Peyer's patch (tissue), 4 donors: ENCODE data around the gene ALG11. TPM values are rescaled to one million over a fixed set of nuclear protein-coding genes. Genes with fewer than 3 reads are reported as not detected.

Source experiments
- DNase-seq, 3 donors: peaks; one replicate each; pipeline ENCODE4 v3.0.0-alpha.2; 2017 to 2019
- H3K27ac ChIP-seq, 4 donors: fragments of 200-600 bp; sonication (generic); one replicate each; pipeline ENCODE4 v1.5.1; 2016 to 2019
- H3K27me3 ChIP-seq, 2 donors: fragments of 200-600 bp; sonication (generic); one replicate each; pipeline ENCODE4 v1.5.1; 2019
- H3K36me3 ChIP-seq, 3 donors: fragments of 200-600 bp; sonication (generic); one replicate each; pipeline ENCODE4 v1.5.1; 2016 to 2019
- H3K4me1 ChIP-seq, 4 donors: fragments of 200-600 bp; sonication (generic); one replicate each; pipeline ENCODE4 v1.5.1; 2016 to 2019
- H3K4me3 ChIP-seq, 4 donors: fragments of 200-600 bp; sonication (generic); 1 replicate in 3 of 4; 2 replicates in 1 of 4; pipeline ENCODE4 v1.5.1; 2016 to 2019; ENCODE audit warnings: mild to moderate bottlenecking in 1 of 4
- H3K9me3 ChIP-seq, 4 donors: fragments of 200-600 bp; sonication (generic); one replicate each; pipeline ENCODE4 v1.5.1; 2016 to 2019; ENCODE audit warnings: mild to moderate bottlenecking in 1 of 4
- CTCF ChIP-seq, 6 experiments: fragments of 450-650 bp in 4 of 6; fragments of 200-600 bp in 2 of 6; sonication (generic) in 1 of 6; IDR thresholded peaks; one replicate each; pipeline ENCODE4 v1.5.1; 2017 to 2019; ENCODE audit warnings: antibody characterized with exemption in 6 of 6, mild to moderate bottlenecking in 3 of 6, moderate library complexity in 1 of 6
- POLR2A ChIP-seq, 2 donors: fragments of 450-650 bp; IDR thresholded peaks; one replicate each; pipeline ENCODE4 v1.5.1; 2017; ENCODE audit warnings: antibody characterized with exemption in 2 of 2, mild to moderate bottlenecking in 2 of 2, moderate library complexity in 2 of 2
- total RNA-seq, 4 donors: library from RNA; depleted of rRNA; stranded (reverse); fragments of >200 nt; gene quantifications; one replicate each; pipeline ENCODE4 v1.1.0, GENCODE V29; 2016

The ALG11 gene
- 10 to 100 TPM; 18.6 to 23.1 (median 21.6) TPM for total RNA-seq

- Histone ChIP-seq H3K4me1 (peaks cover 0 to 18% (median 4%) of the 10 kb centered on the region in 4 donors), H3K27ac (peak within 1 kb of the TSS; percentile 70 to 78 (median 72)), H3K27me3 (no peaks in the 10 kb centered on the region), H3K36me3 (no peaks in the 10 kb centered on the region), H3K4me3 (peak within 1 kb of the TSS; percentile 77 to 90 (median 87)), H3K9me3 (no peaks in the 10 kb centered on the region)
- DNase-seq: peak; percentile 99 to 100 (median 100)
- TF ChIP-seq POLR2A (IDR thresholded peaks at IDR 0.05) (peak; percentile 44 to 45), CTCF (IDR thresholded peaks at IDR 0.05) (no peak)
Observed at GRCh38 chr13:52011632-52012511, at the start of gene ALG11. TSS of gene ALG11 (plus strand) at chr13:52012398. CDS start at chr13:52012419, 21 bp downstream.

GRCh38 chr13:51966186-51966585, 46.0 kb upstream of the ALG11 start:
- no peak for DNase-seq
- no peaks in the 10 kb centered on the region for H3K27me3 ChIP-seq
- no peak overlapping the region for H3K27ac ChIP-seq
- H3K36me3 ChIP-seq: no peaks in the 10 kb centered on the region
- H3K4me3 ChIP-seq: no peak overlapping the region
- no peak for TF ChIP-seq POLR2A (IDR thresholded peaks at IDR 0.05)
- no peak for TF ChIP-seq CTCF (IDR thresholded peaks at IDR 0.05)
- H3K4me1 ChIP-seq: peaks cover 0 to 9% (median 0%) of the 10 kb centered on the region in 4 donors
- no peaks in the 10 kb centered on the region for H3K9me3 ChIP-seq

- H3K27me3 ChIP-seq: no peaks in the 10 kb centered on the region
- peaks cover 0 to 9% (median 0%) of the 10 kb centered on the region in 4 donors for H3K4me1 ChIP-seq
- no peaks in the 10 kb centered on the region for H3K9me3 ChIP-seq
- H3K4me3 ChIP-seq: no peak overlapping the region
- no peak overlapping the region for H3K27ac ChIP-seq
- DNase-seq: no peak
- no peaks in the 10 kb centered on the region for H3K36me3 ChIP-seq
- TF ChIP-seq CTCF (IDR thresholded peaks at IDR 0.05) (no peak), POLR2A (IDR thresholded peaks at IDR 0.05) (no peak)
Observed at GRCh38 chr13:51967482-51968446, 44.4 kb upstream of the ALG11 start.

GRCh38 chr13:51970349-51970748, 41.8 kb upstream of the ALG11 start:
- DNase-seq: peak in 2 of 3 donors; percentile 53 to 63
- H3K27ac ChIP-seq: peak overlapping the region in 2 of 4 donors; percentile 26 to 75

More at GRCh38 chr13:51970349-51970748, 41.8 kb upstream of the ALG11 start:
- peaks cover 0 to 4% (median 0%) of the 10 kb centered on the region in 3 donors for H3K36me3 ChIP-seq
- TF ChIP-seq CTCF (IDR thresholded peaks at IDR 0.05) (peak in 1 of 6 experiments; percentile 3), POLR2A (IDR thresholded peaks at IDR 0.05) (no peak)
- H3K4me1 ChIP-seq: peaks cover 0 to 9% (median 0%) of the 10 kb centered on the region in 4 donors
- H3K4me3 ChIP-seq: no peak overlapping the region
- H3K9me3 ChIP-seq: no peaks in the 10 kb centered on the region
- no peaks in the 10 kb centered on the region for H3K27me3 ChIP-seq
